ENCODE results near the gene TSHZ2. TPM values are rescaled to one million over a fixed set of nuclear protein-coding genes. Genes with fewer than 3 reads are reported as not detected.

The TSHZ2 gene
- total RNA-seq, 2 experiments from 2014 or later, result 0.38 to 0.54 TPM

DNA sequence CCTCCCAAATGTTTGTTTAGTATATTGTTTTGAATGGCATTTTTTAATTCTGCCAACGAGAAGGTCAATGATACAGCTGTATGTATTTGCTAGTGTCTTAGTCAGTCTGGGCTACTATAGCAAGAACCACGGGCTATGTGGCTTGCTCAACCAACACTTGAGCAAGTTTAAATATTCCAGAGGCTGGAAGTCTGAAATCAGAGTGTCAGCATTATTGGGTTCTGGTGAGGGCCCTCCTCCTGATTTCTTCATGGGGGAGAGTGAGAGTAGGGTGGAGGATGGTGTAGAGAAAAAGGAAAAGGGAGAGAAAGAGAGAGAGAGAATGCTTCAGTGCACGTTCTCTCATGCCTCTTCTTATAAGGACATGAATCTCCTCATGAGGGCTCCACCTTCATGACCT is 144.6 kb downstream of the TSHZ2 start:
- ATAC-seq, result no peak
- no peaks in the 10 kb centered on the region for H3K36me3 Mint-ChIP-seq (ENCODE audit: low read depth)
- CTCF ChIA-PET, result no interaction called here
- intact Hi-C loops (cut with micrococcal nuclease), result no loop called here
- no peak overlapping the region for H3K4me3 Mint-ChIP-seq
- TF ChIP-seq, protein P1, sequence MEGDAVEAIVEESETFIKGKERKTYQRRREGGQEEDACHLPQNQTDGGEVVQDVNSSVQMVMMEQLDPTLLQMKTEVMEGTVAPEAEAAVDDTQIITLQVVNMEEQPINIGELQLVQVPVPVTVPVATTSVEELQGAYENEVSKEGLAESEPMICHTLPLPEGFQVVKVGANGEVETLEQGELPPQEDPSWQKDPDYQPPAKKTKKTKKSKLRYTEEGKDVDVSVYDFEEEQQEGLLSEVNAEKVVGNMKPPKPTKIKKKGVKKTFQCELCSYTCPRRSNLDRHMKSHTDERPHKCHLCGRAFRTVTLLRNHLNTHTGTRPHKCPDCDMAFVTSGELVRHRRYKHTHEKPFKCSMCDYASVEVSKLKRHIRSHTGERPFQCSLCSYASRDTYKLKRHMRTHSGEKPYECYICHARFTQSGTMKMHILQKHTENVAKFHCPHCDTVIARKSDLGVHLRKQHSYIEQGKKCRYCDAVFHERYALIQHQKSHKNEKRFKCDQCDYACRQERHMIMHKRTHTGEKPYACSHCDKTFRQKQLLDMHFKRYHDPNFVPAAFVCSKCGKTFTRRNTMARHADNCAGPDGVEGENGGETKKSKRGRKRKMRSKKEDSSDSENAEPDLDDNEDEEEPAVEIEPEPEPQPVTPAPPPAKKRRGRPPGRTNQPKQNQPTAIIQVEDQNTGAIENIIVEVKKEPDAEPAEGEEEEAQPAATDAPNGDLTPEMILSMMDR (IDR thresholded peaks at IDR 0.05), result no peak
- peaks cover 8% of the 10 kb centered on the region for H3K27me3 Mint-ChIP-seq
- no peak for DNase-seq
- POLR2A ChIA-PET, result interaction anchor here (0.8 kb wide), 1 partner anchor 115 kb away, joined by 4 read pairs; no protein-coding TSS in a partner anchor
- no peaks in the 10 kb centered on the region for H3K4me1 Mint-ChIP-seq (ENCODE audit: low read depth)
- no peak overlapping the region for H3K27ac Mint-ChIP-seq
- no peaks in the 10 kb centered on the region for H3K9me3 Mint-ChIP-seq

DNA sequence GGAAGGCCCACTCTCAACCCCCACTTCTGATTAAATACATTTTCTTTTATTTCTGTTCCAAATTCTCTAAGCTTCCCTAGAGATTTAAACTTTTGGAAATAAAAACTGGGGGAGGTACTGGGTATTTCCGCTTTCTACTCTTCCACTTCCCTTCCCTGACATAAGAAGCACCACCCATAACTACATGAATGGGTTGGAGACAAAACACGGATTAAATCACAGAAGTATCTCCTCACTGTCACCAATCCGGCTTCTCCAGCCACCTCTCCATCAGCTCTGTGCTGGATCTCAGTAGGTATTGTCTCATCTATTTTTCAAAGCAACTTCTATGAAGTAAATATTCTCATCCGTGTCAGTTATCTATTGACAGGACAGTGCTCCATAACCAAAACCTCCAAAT is 150.7 kb downstream of the TSHZ2 start:
- Mint-ChIP-seq H3K27ac (no peak overlapping the region), H3K4me3 (no peak overlapping the region), H3K4me1 (ENCODE audit: low read depth) (no peaks in the 10 kb centered on the region), H3K9me3 (no peaks in the 10 kb centered on the region), H3K36me3 (ENCODE audit: low read depth) (no peaks in the 10 kb centered on the region), H3K27me3 (peaks cover 8% of the 10 kb centered on the region)
- intact Hi-C loops (cut with micrococcal nuclease), result no loop called here
- ChIA-PET POLR2A (interaction anchor here (0.8 kb wide), 1 partner anchor 424 kb away, joined by 3 read pairs; no protein-coding TSS in a partner anchor), CTCF (no interaction called here)
- ATAC-seq (no peak), DNase-seq (no peak)
- TF ChIP-seq, protein P1 (IDR thresholded peaks at IDR 0.05), result no peak

DNA sequence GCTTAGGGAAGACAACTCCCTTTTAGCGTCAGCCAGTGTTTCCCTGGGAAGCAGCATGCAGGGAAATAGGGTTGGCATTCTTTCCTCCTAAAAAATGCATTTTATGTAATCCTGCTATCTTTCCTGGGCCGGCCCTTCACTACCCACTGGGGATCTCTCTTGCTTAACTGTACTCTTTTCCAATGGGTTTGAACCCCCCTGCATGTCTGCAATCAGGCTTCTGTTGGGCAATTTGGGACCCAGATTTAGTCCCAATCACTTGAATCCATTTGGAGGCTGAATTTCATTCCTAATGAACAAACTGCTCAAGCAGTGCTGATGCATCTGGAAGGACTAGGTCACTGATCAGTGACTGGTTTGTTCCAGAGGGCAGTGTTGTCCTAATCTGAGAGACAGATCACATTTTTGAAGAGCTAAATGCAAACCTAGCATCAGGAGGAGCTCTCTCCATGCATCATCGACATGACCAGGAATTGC is 152.0 kb downstream of the TSHZ2 start:
- intact Hi-C loops (cut with micrococcal nuclease), result no loop called here
- H3K27me3 Mint-ChIP-seq, result peaks cover 8% of the 10 kb centered on the region
- no peak for DNase-seq
- H3K9me3 Mint-ChIP-seq, result no peaks in the 10 kb centered on the region
- no peaks in the 10 kb centered on the region for H3K36me3 Mint-ChIP-seq (ENCODE audit: low read depth)
- CTCF ChIA-PET, result no interaction called here
- no peak overlapping the region for H3K4me3 Mint-ChIP-seq
- H3K27ac Mint-ChIP-seq, result no peak overlapping the region
- ATAC-seq, result no peak
- TF ChIP-seq, protein P1 (IDR thresholded peaks at IDR 0.05), result no peak
- no peaks in the 10 kb centered on the region for H3K4me1 Mint-ChIP-seq (ENCODE audit: low read depth)
- POLR2A ChIA-PET, result no interaction called here

DNA sequence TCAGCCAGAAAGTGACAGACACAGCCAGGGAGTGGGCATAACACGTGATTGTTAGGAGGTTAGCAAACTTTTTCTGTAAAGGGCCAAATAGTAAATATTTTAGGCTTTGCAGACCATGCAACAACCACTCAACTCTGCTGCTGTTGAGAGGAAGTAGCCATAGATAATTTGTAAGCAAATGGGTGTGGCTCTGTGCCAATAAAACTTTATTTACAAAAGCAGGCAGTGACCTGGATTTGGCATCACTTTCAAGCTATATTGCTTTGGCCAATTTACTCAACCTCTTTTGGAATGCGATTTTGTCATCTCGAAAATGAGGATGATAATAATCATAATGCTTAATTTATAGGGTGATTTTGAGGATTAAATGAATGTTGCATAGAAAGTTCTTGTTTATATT is 152.6 kb downstream of the TSHZ2 start:
- H3K9me3 Mint-ChIP-seq, result no peaks in the 10 kb centered on the region
- no peaks in the 10 kb centered on the region for H3K4me1 Mint-ChIP-seq (ENCODE audit: low read depth)
- ATAC-seq, result no peak
- DNase-seq, result no peak
- TF ChIP-seq, protein P1 (IDR thresholded peaks at IDR 0.05), result no peak
- no peak overlapping the region for H3K4me3 Mint-ChIP-seq
- H3K27me3 Mint-ChIP-seq, result peaks cover 10% of the 10 kb centered on the region
- ChIA-PET CTCF (no interaction called here), POLR2A (no interaction called here)
- H3K27ac Mint-ChIP-seq, result no peak overlapping the region
- no peaks in the 10 kb centered on the region for H3K36me3 Mint-ChIP-seq (ENCODE audit: low read depth)
- intact Hi-C loops (cut with micrococcal nuclease), result no loop called here

DNA sequence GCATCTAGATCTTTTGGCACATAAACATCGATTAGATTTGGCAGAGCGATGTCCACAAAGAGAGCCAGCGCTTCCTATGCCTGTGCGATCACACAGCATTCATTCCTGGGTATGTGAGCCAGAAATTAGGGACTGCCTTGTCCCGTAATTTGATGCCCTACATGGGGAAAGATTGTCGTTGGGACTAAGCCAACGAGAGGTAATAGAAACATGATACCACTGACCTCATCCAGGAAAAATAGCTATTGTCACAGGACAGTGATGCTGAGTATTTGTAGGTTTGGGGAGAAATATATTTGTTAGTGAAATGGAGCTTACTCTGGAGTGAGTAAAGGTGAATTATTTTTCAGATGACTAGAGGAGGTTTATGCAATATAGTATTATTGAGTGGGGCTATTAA is 154.0 kb downstream of the TSHZ2 start:
- intact Hi-C loops (cut with micrococcal nuclease), result no loop called here
- TF ChIP-seq, protein P1 (IDR thresholded peaks at IDR 0.05), result no peak
- ATAC-seq (no peak), DNase-seq (no peak)
- no peak overlapping the region for H3K27ac Mint-ChIP-seq
- ChIA-PET CTCF (no interaction called here), POLR2A (interaction anchor here (0.6 kb wide), 1 partner anchor 599 kb away, joined by 3 read pairs; no protein-coding TSS in a partner anchor)
- H3K4me1 Mint-ChIP-seq (ENCODE audit: low read depth), result no peaks in the 10 kb centered on the region
- H3K36me3 Mint-ChIP-seq (ENCODE audit: low read depth), result no peaks in the 10 kb centered on the region
- no peaks in the 10 kb centered on the region for H3K9me3 Mint-ChIP-seq
- H3K4me3 Mint-ChIP-seq, result no peak overlapping the region
- peaks cover 10% of the 10 kb centered on the region for H3K27me3 Mint-ChIP-seq
